Ishikawa (cell line): ENCODE measurements around the gene DDX39A.

ENCODE experiments used
- CEBPB ChIP-seq: IDR thresholded peaks from 2 replicates; pipeline ENCODE4 v1.6.1; 2012
- EGR1 ChIP-seq: IDR thresholded peaks from 2 replicates; pipeline ENCODE4 v1.6.1; 2012
- EP300 ChIP-seq: IDR thresholded peaks from 2 replicates; pipeline ENCODE4 v1.6.1; 2012; ENCODE audit warnings: borderline replicate concordance
- FOXM1 ChIP-seq: IDR thresholded peaks from 2 replicates; pipeline ENCODE4 v1.6.1; 2012; ENCODE audit warnings: low read depth, borderline replicate concordance
- MAX ChIP-seq: IDR thresholded peaks from 2 replicates; pipeline ENCODE4 v1.6.1; 2012
- NFIC ChIP-seq: IDR thresholded peaks from 2 replicates; pipeline ENCODE4 v1.6.1; 2012
- RAD21 ChIP-seq: IDR thresholded peaks from 2 replicates; pipeline ENCODE4 v1.6.1; 2012; ENCODE audit warnings: low read depth
- REST ChIP-seq: IDR thresholded peaks from 2 replicates; pipeline ENCODE4 v1.6.1; 2012; ENCODE audit warnings: low read depth, mild to moderate bottlenecking
- TAF1 ChIP-seq: IDR thresholded peaks from 2 replicates; pipeline ENCODE4 v1.6.1; 2012; ENCODE audit warnings: low read depth, mild to moderate bottlenecking
- TCF12 ChIP-seq: IDR thresholded peaks from 2 replicates; pipeline ENCODE4 v1.6.1; 2012; ENCODE audit warnings: low read depth
- TEAD4 ChIP-seq: IDR thresholded peaks from 2 replicates; pipeline ENCODE4 v1.6.1; 2012
- USF1 ChIP-seq: IDR thresholded peaks from 2 replicates; pipeline ENCODE4 v1.6.1; 2012

- TF ChIP-seq TCF12 (no peak), RAD21 (no peak), TAF1 (no peak), FOXM1 (no peak), CEBPB (no peak), TEAD4 (no peak), EP300 (no peak), EGR1 (no peak), USF1 (no peak), MAX (no peak), NFIC (no peak), REST (no peak)
Measured at GRCh38 chr19:14411938-14412245, 7.2 kb downstream of the DDX39A start.
